ENCODE measurements around the gene SZRD1.

SZRD1 gene

DNA sequence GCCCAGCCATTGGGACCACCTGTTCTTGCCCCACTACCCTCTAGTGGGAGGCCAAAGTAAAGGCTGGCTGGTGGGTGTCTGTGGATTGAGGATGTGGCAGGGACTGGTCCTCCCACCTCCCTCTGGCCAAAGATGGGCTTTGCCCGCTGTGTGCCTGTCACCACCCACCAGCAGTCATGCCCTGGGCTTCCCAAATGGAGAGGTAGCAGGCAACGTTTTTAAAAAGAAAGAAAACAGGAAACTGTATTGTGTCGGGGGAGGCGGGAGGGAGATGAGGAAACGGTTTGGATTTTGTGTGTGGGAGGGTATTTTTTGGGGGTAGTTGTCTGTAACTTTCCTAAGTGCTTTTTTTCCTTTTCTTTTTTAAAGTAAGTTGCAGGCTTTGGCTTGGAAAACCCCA is 30.1 kb downstream of the SZRD1 start:
- no peak for DNase-seq

DNA sequence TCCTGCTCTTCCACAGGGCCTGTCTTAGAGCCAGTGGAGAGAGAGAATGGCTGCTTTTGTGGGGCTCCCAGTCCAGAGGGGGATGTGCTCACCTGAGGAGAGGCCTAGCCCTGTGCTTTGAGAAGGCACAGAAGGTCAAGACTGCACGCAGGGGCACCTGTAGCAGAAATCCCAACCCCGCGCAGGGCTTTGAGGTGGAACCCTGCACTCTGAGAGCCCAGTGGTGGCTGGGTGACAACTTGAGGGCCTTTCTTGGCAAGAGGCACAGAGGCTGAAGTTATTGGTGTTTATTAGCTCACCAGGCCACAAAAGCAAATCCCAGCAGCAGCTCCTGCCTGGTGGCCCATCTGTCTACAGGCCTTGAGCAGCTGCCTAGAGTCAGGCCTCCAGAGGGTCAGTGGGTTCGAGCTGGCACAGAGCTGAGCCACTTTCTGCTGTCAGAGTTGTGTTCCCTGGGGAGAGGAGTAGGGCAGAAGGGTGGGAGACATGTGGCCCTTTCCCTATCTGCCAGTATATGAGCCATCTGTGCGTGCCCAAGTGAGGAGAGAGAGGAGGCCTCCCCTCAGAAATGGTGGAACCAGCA is 31.4 kb downstream of the SZRD1 start:
- DNase-seq = no peak

DNA sequence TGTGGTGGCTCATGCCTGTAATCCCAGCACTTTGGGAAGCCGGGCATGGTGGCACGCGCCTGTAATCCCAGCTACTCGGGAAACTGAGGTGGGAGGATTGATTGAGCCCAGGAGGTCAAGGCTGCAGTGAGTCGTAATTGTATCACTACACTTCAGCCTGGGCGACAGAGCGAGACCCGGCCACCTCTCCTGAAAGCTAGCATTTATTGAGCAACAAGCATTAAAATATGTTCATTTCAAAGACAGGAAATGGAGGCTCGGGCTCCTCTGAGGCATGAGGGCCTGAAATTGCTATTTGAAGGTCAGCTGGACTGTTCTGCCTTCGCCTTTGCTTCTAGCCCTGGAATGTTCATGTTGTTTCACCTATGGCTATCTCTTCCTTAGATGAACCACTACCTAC is 35.7 kb downstream of the SZRD1 start:
- DNase-seq = no peak

DNA sequence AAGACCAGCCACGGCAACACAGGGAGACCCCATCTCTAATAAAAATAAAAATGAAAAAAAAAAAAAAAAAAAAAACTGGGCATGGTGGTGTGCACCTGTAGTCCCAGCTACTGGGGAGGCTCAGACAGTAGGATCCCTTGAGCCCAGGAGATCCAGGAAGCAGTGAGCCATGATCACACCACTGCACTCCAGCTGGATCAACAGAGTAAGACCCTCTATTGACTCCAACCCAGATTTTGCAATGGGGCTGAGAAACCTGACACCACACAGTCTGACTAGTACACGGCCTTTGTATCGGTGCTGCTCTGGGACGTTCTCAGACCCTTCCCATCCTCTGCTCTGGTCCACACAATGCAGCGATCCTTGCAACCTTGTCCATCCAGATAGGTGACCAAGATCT is 38.4 kb downstream of the SZRD1 start:
- DNase-seq = no peak

DNA sequence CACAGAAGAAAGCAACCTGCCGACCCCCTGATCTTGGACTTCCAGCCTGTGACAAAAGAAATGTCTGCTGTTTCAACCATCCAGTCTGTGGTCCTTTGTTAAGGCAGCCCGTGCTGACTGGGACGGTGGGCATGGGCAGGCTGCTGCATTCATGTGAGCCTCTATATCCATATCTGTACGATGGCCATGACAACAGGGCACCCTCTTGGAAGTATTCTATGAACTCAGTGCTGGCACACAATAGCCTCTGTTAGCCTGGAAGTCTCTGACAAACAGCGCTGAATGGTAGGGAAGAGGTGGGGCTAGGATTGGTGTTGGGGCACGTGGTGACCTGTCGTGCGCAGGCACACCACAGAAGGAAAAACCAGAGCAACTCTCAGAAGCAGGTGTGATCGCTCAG is 39.8 kb downstream of the SZRD1 start:
- no peak for DNase-seq

DNA sequence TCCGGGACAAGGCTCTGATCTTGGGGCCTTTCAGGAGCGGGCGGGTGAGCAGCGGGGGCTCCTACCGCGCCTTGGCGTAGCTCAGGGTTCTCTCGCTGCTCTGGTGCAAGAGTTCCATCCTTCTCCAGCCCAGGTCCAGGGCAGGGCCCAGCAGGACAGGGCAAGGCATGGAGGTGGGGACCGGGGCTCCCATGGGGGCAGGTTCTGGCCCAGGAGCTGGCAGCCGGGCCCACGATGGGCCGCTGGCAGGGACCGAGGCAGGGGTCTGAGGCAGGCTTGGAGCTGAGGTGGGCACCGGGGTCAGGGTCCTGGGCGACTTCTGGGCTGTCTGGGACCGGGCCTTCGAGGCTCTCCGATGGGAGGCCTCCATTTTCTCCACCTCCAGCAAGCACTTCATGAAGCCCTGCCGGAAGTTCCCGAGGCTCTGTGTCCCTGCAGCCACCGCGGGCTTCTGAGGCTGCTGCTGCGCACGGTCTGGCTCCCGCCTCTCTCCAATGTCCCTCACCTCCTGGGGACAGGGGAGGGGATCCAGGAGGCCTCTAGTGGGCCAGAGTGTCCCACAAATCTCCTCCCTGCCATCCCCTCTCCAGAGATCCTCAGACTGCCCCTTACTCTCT is 42.6 kb downstream of the SZRD1 start:
- no peak for DNase-seq

DNA sequence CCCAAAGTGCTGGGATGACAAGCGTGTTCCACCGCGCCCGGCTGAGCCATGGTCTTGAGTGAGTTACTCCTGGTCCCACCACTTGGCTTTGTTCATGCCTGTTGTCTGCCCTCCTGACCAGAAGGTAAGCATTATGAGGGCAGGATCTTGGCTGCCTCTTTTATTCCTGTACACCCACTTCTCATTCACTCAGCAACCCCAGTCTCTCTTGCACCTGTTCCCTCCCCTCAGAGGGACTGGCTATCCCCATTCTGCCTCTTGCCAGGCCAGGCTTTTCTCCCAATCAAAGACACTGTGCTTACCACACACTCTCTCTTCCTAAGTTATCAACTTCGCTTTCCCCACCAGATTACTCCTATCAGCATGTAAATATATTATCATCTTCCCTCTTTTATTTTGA is 43.8 kb downstream of the SZRD1 start:
- DNase-seq = no peak

DNA sequence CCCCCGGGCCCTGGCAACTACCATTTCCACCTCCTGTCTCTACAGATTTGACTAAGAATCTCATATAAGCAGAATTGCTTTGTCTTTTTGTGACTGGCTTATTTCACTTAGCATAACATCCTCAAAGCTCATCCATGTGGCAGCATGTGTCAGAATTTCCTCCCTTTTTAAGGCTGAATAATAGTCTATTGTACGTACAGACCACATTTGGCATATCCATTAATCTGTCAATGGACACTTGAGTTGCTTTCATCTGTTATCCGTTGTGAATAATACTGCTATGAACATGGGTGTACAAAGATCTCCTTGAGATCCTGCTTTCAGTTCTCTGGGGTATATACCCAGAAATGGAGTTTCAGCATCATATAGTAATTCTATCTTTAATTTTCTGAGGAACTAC is 46.1 kb downstream of the SZRD1 start:
- no peak for DNase-seq

DNA sequence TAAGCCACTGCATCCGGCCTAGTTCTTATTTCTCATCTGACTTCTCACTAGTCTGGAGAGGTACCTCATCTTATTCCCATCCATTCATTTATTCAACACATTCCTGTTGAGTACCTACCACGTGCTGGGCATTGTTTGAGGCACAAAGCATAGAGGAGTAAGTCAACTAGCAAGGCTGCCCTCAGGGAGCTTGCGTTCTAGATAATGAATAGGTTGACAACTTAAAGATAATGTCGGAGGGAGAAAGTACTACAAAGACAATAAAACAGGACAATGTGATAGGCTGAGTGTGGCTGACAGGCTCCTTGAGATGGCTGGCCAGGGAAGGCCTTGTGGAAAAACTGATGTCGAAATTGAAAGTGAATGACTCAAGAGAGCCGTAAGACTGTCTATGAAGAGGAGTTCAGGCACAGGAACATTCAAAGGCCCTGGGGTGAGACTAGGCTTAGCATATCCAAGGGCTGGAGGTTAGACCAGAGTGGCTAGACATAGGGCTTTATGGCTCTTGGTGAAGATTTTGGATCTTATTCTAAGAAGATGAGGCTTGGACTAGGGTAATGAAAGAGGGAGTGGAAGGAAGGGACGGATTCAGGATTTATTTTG is 51.9 kb downstream of the SZRD1 start:
- DNase-seq = no peak

DNA sequence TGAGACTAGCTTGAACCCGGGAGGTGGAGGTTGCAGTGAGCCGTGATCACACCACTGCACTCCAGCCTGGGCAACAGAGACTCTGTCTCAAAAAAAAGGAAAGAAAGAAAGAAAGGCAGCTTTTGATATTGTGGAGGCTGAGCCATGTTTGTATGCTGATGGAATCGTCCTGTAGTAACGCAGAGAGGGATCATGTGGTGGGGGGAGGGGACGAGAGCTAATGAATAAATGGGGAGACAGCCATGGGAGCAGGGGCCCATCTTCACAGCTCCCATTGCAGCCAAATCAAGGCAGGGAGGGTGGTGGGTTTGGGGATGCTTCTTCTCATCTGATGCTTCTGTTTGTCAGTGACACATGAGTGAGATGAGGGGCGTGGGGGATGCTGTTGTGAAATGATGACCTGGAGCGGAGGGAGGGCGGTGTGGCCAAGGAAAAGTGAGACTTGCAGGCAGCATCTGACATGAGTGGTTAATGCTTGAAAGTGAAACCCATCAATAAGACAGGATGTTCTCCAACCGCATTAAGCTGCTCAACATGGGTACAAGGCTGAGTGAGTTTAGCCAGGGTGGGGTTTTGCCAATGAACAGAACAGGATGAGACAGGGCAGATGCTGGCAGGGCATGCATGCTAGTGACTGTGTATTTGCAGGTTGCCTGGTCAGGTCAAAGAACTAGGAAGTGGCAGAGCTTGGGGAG is 53.5 kb downstream of the SZRD1 start:
- DNase-seq = peak in 3 of 5 donors; percentile 5 to 91 (median 24)

DNA sequence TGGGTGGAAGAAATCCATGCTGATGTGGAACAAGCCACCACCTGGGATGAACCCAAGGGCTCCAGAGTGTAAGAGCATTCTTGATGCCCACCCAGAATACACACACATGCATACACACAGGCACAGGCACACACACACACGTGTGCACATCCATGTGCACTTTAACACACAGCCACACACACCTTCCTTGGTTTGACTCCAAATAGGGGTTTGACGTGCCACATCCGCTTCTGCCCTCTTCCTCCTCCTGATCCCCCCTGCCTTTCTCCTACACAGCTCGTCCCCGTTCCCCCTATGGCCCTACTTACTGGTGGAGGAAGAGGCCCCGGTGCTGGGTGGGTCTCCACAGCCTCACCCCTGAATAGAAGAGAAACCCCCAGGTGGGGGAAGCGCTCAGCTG is 54.2 kb downstream of the SZRD1 start:
- peak in 1 of 5 donors; percentile 34 for DNase-seq

DNA sequence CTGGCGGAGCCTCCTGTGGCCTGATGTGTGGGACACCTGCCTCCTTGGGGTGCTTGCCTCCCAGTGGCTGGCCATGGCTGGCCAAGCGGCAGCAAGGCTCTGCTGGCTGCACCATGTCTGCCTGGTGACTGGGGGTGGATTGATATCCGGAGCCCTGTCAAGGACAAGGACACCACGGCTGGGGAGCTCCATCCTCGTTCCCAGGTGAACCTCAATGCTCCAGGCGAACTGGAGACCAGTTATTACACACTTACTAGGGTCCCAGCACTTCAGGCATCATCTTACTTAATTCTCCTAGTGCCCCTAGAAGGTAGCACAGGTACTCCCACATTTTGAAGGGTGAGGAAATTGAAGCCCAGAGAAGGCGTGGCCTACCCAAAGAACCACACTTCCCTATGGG is 55.0 kb downstream of the SZRD1 start:
- no peak for DNase-seq

DNA sequence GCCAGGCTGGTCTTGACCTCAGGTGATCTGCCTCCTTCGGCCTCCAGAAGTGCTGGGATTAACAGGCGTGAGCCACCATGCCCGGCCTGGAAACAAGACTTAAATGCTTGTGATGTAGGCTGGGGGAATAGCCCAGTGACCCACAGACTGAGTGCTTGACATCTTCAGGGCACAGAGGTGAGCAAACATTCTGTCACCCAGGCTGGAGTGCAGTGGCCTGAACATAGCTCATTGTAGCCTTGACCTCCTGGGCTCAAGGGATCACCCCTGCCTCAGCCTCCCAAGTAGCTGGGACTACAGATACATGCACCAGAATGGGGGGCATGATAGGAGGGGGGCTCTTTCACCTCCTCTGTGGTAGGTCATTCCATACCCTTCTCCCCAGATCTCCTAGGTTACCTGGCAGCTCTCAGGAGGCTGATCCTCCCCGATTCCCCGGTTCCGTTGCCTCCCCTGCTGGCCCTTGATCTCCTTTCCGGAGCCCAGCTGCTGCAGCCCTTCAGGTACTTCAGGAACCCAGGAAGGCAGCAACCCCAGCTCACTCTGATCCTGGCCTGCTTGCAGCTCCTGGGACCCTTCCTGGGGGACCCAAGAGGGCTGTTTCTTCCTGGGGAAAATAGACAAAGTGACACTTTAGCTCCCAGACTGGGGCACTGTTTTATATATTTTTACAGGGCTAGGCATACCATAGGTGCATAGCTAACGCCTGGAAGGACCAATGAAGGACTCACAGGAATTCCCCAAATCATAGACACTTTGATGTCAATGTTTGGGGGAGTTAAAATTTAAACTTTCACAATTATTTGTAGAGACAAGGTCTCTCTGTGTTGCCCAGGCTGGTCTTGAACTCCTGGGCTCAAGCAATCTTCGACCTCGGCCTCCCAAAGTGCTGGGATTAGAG is 58.3 kb downstream of the SZRD1 start:
- DNase-seq = no peak

DNA sequence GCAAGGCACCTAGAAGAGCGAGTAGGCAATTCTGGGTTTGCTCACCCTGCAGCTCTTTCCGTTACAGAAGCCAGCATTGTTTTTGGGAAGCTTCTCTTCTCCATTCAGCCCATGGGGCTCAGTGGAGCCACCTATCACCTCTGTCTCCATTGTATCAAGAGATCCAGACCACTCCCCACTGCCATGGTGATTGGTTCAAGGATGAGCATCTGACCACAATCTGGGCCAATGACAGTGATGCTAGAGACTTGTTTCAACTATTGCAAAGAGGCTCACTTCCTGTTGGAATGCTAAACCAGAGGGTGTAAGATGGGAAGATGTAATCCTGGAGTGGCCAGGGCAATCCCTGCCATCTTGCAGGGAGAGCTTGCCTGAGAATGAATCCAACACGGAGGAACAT is 63.6 kb downstream of the SZRD1 start:
- no peak for DNase-seq

DNA sequence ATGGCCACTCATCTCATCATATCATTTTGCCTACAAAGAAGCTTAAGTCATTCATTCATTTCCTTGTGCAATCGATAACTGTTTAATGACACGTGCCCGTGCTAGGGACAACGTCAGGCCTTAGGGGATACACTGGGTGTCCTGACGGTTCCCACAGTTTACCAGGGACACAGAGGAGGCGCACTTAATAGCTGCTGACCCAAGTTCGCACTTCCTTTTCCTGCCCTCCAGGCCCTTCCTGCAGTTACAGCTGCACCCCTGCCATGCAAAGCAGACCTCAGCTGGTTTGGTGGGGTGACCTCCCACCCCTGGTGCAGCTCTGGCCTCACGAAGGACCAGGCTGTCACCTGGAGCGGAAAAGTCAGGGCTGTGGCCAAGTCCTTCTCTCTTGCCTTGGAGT is 66.0 kb downstream of the SZRD1 start:
- DNase-seq = no peak

DNA sequence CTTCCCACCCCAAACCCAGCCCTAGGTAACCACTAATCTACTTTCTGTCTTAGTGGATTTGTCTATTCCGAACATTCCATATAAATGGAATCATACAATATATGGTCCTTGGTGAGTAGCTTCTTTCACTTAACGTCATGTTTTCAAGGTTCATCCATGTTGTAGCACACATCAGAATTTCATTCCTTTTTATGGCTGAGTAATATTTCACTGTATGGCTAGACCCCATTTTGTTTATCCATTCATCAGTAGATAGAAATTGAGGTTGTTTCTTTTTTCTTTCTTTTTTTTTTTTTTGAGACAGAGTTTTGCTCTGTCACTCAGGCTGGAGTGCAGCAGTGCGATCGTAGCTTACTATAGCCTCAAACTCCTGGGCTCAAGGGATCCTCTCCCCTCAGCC is 67.0 kb downstream of the SZRD1 start:
- DNase-seq = no peak

DNA sequence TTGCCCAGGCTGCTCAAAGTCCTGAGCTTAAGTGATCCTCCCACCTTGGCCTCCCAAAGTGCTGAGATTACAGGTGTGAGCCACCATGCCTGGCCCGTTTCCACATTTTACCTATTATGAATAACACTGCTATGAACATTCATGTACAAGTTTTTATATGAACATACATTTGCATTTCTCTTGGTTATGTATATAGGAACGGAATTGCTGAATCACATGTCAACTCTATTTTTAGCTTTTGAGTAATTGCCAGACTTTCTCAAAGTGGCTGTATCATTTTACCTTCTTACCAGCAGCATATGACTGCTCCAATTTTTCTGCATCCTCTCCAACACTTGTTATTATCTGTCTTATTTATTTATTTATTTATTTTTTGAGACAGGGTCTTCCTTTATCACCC is 67.5 kb downstream of the SZRD1 start:
- DNase-seq = no peak

DNA sequence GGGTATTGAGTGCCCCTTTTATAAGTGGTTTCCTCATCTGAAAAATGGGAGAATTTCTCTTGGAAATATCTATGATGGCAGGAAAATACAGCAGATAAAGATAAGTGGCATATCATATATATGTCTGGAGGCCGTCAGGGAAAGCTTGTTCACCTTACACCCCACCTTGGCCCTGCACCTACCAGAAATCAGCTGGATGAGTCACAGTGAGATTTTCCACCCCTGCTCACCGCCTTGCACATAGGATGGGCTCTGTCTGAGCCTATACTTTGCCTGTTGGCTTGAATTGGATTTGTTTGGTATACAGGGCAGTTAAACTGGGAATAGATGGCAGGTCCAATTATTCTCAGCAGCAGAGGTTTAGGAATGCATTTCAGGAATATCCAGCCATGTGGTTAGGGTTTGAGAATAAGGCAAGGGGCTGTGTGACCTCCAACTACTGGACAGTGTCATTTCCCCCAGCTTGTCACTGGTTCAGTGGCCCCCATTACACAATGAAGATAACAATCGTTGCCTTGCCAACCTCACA is 70.0 kb downstream of the SZRD1 start, which contains the start of gene SPATA21:
Gene SPATA21, minus strand, starts transcription at position 479 of the 529 bp plus-strand sequence. CDS start 6,053 bp downstream, outside the sequence.
- no peak for DNase-seq

DNA sequence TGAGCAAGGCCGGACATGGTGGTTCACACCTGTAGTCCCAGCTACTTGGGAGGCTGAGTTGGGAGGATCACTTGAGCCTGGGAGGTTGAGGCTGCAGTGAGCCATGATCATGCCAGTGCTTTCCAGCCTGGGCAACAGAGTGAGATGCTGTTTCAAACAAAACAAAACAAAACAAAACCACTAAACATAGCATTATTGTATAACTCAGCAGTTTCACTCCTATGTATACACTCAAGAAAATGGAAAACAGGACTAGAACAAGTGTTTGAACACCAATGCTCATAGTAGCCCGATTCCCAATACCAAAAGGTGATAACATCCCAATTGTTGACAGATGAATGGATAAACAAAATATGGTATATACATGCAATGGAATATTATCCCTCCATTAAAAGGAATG is 71.5 kb downstream of the SZRD1 start:
- no peak for DNase-seq

DNA sequence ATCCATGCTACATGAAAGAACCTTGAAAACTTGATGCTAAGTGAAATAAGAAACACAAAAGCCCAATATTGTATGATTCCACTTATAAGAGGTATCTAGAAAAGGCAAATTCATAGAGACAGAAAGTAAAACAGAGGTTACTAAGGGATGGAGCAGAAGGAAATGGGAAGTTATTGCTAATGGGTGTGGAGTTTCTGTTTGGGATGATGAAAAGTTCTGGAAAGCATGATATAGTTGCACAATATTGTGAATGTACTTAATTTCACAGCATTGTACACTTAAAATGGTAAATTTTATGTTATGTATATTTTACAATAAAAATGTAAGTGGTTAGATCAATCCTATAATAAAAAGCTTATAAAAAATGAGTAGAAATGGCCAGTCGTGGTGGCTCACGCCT is 71.9 kb downstream of the SZRD1 start:
- no peak for DNase-seq

DNA sequence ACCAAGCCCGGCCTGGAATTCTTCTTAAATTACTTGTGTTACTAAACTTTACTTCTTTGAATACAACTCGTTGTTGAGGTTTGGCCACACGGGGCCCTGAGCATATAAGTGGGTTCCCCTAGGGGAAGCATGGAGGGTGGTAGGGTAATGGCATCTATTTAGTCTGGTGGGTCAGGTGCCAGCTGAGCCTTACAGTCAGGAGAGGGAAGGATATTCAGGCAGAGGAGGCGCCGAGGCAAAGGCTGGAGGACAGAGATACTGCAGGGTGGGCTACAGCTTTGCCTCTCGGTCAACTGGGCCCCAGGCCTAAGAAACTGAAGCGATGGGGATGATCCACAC is 73.1 kb downstream of the SZRD1 start:
- no peak for DNase-seq

DNA sequence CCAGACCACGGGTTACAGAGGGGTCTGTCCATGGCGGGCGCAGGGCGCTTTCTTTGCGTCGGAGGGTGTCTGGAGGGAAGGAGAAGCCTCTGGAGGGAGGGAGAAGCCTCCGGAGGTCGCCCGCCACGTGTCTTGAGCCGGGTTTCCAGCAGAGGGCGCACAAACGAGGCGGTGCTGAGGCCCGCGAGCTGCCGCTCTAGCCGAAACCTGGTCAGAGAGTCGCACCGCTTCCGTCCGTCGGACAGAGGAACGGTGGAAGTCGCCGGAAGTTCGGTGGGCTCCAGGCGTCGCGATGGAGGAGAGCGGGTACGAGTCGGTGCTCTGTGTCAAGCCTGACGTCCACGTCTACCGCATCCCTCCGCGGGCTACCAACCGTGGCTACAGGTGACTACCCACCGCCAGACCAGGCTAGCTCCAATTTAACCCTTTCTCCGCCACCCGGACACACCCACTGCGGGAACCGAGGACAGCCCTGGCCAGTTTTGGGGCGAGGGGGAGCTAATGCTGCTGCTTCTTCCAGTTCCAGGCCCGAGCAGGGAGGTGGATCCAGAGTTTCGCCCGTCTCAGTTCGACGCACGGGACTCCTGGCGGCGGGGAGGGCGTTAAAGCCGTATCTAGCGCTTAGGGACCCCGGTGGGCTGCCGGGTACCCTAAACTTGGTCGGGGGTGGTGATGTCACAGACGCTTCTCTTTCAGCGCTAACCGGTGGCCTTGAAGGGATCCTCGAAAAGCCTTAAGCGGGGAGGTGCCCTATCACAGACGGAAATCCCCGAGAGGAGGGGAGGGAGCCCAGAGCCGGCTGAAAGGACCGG is 73.6 kb downstream of the SZRD1 start, which contains the start of gene NECAP2:
Gene NECAP2, plus strand, starts transcription at position 255 of the 812 bp plus-strand sequence. Its CDS starts 38 bp downstream, at position 293.
- peak; percentile 77 to 92 (median 88) for DNase-seq
